Measurements from ENCODE around the gene ZZZ3. TPM values are rescaled to one million over a fixed set of nuclear protein-coding genes. Genes with fewer than 3 reads are reported as not detected.
"Not testable (repeated sequence)": the region's sequence is repeated elsewhere in the genome, so short reads cannot be mapped to it uniquely, and the experiment has no call there.

The ZZZ3 gene
- polyA plus RNA-seq, 1 experiment = 46.2 TPM

GRCh38 chr1:77709727-77710126 is 27.3 kb upstream of the ZZZ3 start:
- no peak for TF ChIP-seq CTCF (IDR thresholded peaks at IDR 0.05; ENCODE audit: low read depth, low read length)
- Histone ChIP-seq H3K27ac (ENCODE audit: low read depth, low read length) (no peak overlapping the region), H3K4me3 (ENCODE audit: low read depth, low read length) (no peak overlapping the region), H3K9me3 (ENCODE audit: control insufficient read depth, insufficient read depth, low read length) (no peaks in the 10 kb centered on the region), H3K27me3 (ENCODE audit: control insufficient read depth, insufficient read depth, low read length) (no peaks in the 10 kb centered on the region)
- ChIA-PET POLR2A (no interaction called here), CTCF (no interaction called here)
- no peak for DNase-seq (ENCODE audit: low read depth, low spot score)

GRCh38 chr1:77706321-77706720 is 23.9 kb upstream of the ZZZ3 start:
- Histone ChIP-seq H3K9me3 (ENCODE audit: control insufficient read depth, insufficient read depth, low read length) (no peaks in the 10 kb centered on the region), H3K27me3 (ENCODE audit: control insufficient read depth, insufficient read depth, low read length) (no peaks in the 10 kb centered on the region), H3K27ac (ENCODE audit: low read depth, low read length) (no peak overlapping the region), H3K4me3 (ENCODE audit: low read depth, low read length) (no peak overlapping the region)
- DNase-seq (ENCODE audit: low read depth, low spot score) = no peak
- POLR2A ChIA-PET = no interaction called here
- CTCF ChIA-PET = no interaction called here
- TF ChIP-seq CTCF (IDR thresholded peaks at IDR 0.05; ENCODE audit: low read depth, low read length) = no peak

- ChIA-PET POLR2A (interaction anchor here (0.6 kb wide), 1 partner anchor 599 kb away, joined by 4 read pairs; no protein-coding TSS in a partner anchor), CTCF (no interaction called here)
- Histone ChIP-seq H3K4me3 (ENCODE audit: low read depth, low read length) (no peak overlapping the region), H3K9me3 (ENCODE audit: control insufficient read depth, insufficient read depth, low read length) (no peaks in the 10 kb centered on the region), H3K27me3 (ENCODE audit: control insufficient read depth, insufficient read depth, low read length) (no peaks in the 10 kb centered on the region), H3K27ac (ENCODE audit: low read depth, low read length) (no peak overlapping the region)
- no peak for TF ChIP-seq CTCF (IDR thresholded peaks at IDR 0.05; ENCODE audit: low read depth, low read length)
- DNase-seq (ENCODE audit: low read depth, low spot score) = no peak
These were observed 22.3 kb upstream of the ZZZ3 start for GRCh38 chr1:77704736-77705135.

GRCh38 chr1:77699673-77700072 is 17.2 kb upstream of the ZZZ3 start:
- H3K27me3 ChIP-seq (ENCODE audit: control insufficient read depth, insufficient read depth, low read length); H3K27ac ChIP-seq (ENCODE audit: low read depth, low read length); CTCF ChIA-PET; H3K9me3 ChIP-seq (ENCODE audit: control insufficient read depth, insufficient read depth, low read length); POLR2A ChIA-PET; H3K4me3 ChIP-seq (ENCODE audit: low read depth, low read length); DNase-seq (ENCODE audit: low read depth, low spot score): not testable (repeated sequence)

GRCh38 chr1:77697441-77697840 is 15.0 kb upstream of the ZZZ3 start:
- TF ChIP-seq CTCF (IDR thresholded peaks at IDR 0.05; ENCODE audit: low read depth, low read length) = no peak
- H3K9me3 ChIP-seq (ENCODE audit: control insufficient read depth, insufficient read depth, low read length) = no peaks in the 10 kb centered on the region
- POLR2A ChIA-PET = no interaction called here
- no peak overlapping the region for H3K4me3 ChIP-seq (ENCODE audit: low read depth, low read length)
- no peak for DNase-seq (ENCODE audit: low read depth, low spot score)
- CTCF ChIA-PET = interaction anchor here (0.7 to 0.9 kb wide), 2 partner anchors 135 to 260 kb away, joined by 3 to 4 read pairs; no protein-coding TSS in a partner anchor
- no peaks in the 10 kb centered on the region for H3K27me3 ChIP-seq (ENCODE audit: control insufficient read depth, insufficient read depth, low read length)
- no peak overlapping the region for H3K27ac ChIP-seq (ENCODE audit: low read depth, low read length)

- Histone ChIP-seq H3K27me3 (ENCODE audit: control insufficient read depth, insufficient read depth, low read length) (no peaks in the 10 kb centered on the region), H3K9me3 (ENCODE audit: control insufficient read depth, insufficient read depth, low read length) (no peaks in the 10 kb centered on the region; the same call in 1 of the 2 replicates), H3K4me3 (ENCODE audit: low read depth, low read length) (no peak overlapping the region), H3K27ac (ENCODE audit: low read depth, low read length) (no peak overlapping the region)
- no peak for DNase-seq (ENCODE audit: low read depth, low spot score)
- TF ChIP-seq CTCF (IDR thresholded peaks at IDR 0.05; ENCODE audit: low read depth, low read length) = no peak
- ChIA-PET CTCF (interaction anchor here (0.5 kb wide), 1 partner anchor 43 kb away, joined by 3 read pairs; no protein-coding TSS in a partner anchor), POLR2A (no interaction called here)
These were observed 6.5 kb upstream of the ZZZ3 start for GRCh38 chr1:77688939-77689338.

Measured in AG04450 (cell line).